Endothelial cell of umbilical vein (primary cell): Measurements from ENCODE around the gene BPHL. TPM values are rescaled to one million over a fixed set of nuclear protein-coding genes. Genes with fewer than 3 reads are reported as not detected.

Experiments
- BruUV-seq: library from RNA; stranded (reverse); fragments of 400-500 nt; replicated peaks from 2 replicates; lab custom pipeline; 2021; lab: Mats Ljungman, UMichigan
- CTCF ChIA-PET: fragments of 300-600, 350-600 bp; sonication (Branson Sonifier 250); formaldehyde crosslinking; loops from one replicate; lab custom pipeline; 2021; ENCODE audit warnings: antibody characterized with exemption, inconsistent platforms; lab: Charles Lee
- POLR2A ChIA-PET: fragments of 300-600, 350-600 bp; sonication (Branson Sonifier 250); formaldehyde crosslinking; loops from one replicate; lab custom pipeline; 2021; ENCODE audit warnings: antibody characterized with exemption, inconsistent platforms; lab: Charles Lee
- DNase-seq: peaks from one replicate; pipeline ENCODE4 v3.0.0-alpha.2; 2011; ENCODE audit warnings: low read depth, low spot score
- FAIRE-seq: peaks from 2 replicates; lab custom pipeline; 2011; peaks lifted over from hg19 to GRCh38; lab: Jason Lieb, UNC
- H2AFZ ChIP-seq: 2 replicates; pipeline ENCODE4 v1.6.0; 2012; ENCODE audit warnings: low read depth, low read length, control low read depth, inconsistent platforms
- H3K27ac ChIP-seq: 2 replicates; pipeline ENCODE4 v1.5.1; 2011; ENCODE audit warnings: low read depth, mild to moderate bottlenecking, control low read depth, low read length, moderate library complexity; ENCODE audit not compliant: insufficient read depth
- H3K27me3 ChIP-seq, 2 experiments: 2 replicates each; pipeline versions ENCODE4 v1.6.0 to v1.6.1; 2011; ENCODE audit warnings: low read length in 2 of 2, mixed read lengths in 1 of 2; ENCODE audit not compliant: control insufficient read depth in 2 of 2, insufficient read depth in 2 of 2
- H3K36me3 ChIP-seq, 2 experiments: 2 replicates in 1 of 2; 3 replicates in 1 of 2; pipeline ENCODE4 v1.5.1; 2011; ENCODE audit warnings: low read length in 2 of 2, mild to moderate bottlenecking in 1 of 2, moderate library complexity in 1 of 2; ENCODE audit not compliant: control insufficient read depth in 2 of 2, insufficient read depth in 2 of 2; ENCODE audit errors: extremely low read depth in 1 of 2
- H3K4me1 ChIP-seq: 3 replicates; pipeline ENCODE4 v1.5.1; 2011; ENCODE audit warnings: mild to moderate bottlenecking, low read length; ENCODE audit not compliant: control insufficient read depth, insufficient read depth; ENCODE audit errors: extremely low read depth
- H3K4me2 ChIP-seq: 2 replicates; pipeline ENCODE4 v1.6.1; 2011; ENCODE audit warnings: low read length, control low read depth, mixed read lengths; ENCODE audit not compliant: insufficient read depth
- H3K4me3 ChIP-seq, 3 experiments: fragments of 200-600 bp in 1 of 3; sonication (generic), shearing (Covaris generic) in 1 of 3; replicated peaks in 1 of 3; 2 replicates each; pipeline ENCODE4 v1.5.1; 2011 to 2016; ENCODE audit warnings: control low read depth in 3 of 3, low read length in 3 of 3, mild to moderate bottlenecking in 2 of 3, inconsistent platforms in 1 of 3, low read depth in 1 of 3, moderate library complexity in 1 of 3; ENCODE audit not compliant: insufficient read depth in 1 of 3
- H3K79me2 ChIP-seq: 2 replicates; pipeline ENCODE4 v1.6.0; 2012; ENCODE audit warnings: low read length, inconsistent platforms; ENCODE audit not compliant: control insufficient read depth, insufficient read depth
- H3K9ac ChIP-seq: replicated peaks from 2 replicates; pipeline ENCODE3; 2011; ENCODE audit warnings: low read length, control low read depth; ENCODE audit not compliant: insufficient read depth; ENCODE audit errors: extremely low read depth
- H3K9me1 ChIP-seq: replicated peaks from 3 replicates; pipeline ENCODE4 v1.6.0; 2011; ENCODE audit warnings: mild to moderate bottlenecking, low read length; ENCODE audit not compliant: control insufficient read depth, insufficient read depth; ENCODE audit errors: extremely low read depth
- H3K9me3 ChIP-seq: replicated peaks from 2 replicates; pipeline ENCODE4 v1.5.1; 2012; ENCODE audit warnings: low read length, inconsistent platforms; ENCODE audit not compliant: control insufficient read depth, insufficient read depth
- H4K20me1 ChIP-seq: replicated peaks from 2 replicates; pipeline ENCODE3; 2011; ENCODE audit warnings: mild to moderate bottlenecking, low read length; ENCODE audit not compliant: control insufficient read depth, insufficient read depth; ENCODE audit errors: extremely low read depth
- CTCF ChIP-seq, 2 donors: IDR thresholded peaks; 1 replicate in 1 of 2; 2 replicates in 1 of 2; pipeline ENCODE4 v1.5.1; 2011; ENCODE audit warnings: low read length in 2 of 2, mild to moderate bottlenecking in 2 of 2, moderate library complexity in 2 of 2, control low read depth in 1 of 2, inconsistent platforms in 1 of 2, low read depth in 1 of 2; ENCODE audit not compliant: insufficient read depth in 1 of 2; ENCODE audit errors: extremely low read depth in 1 of 2
- FOS ChIP-seq: IDR thresholded peaks from 2 replicates; pipeline ENCODE4 v1.6.1; 2011; ENCODE audit warnings: mild to moderate bottlenecking, low read length, moderate library complexity, borderline replicate concordance; ENCODE audit not compliant: insufficient read depth
- GATA2 ChIP-seq: IDR thresholded peaks from 2 replicates; pipeline ENCODE4 v1.7.0; 2011; ENCODE audit warnings: low read depth, mild to moderate bottlenecking, moderate library complexity, mixed read lengths, low read length; ENCODE audit not compliant: insufficient read length, insufficient read depth
- JUN ChIP-seq: IDR thresholded peaks from 2 replicates; pipeline ENCODE4 v1.6.1; 2011; ENCODE audit warnings: borderline replicate concordance, low read depth; ENCODE audit not compliant: insufficient read length, insufficient read depth
- MAX ChIP-seq: IDR thresholded peaks from 2 replicates; pipeline ENCODE4 v1.6.1; 2011; ENCODE audit not compliant: insufficient read depth, insufficient read length
- POLR2A ChIP-seq: IDR thresholded peaks from 2 replicates; pipeline ENCODE4 v1.6.1; 2012; ENCODE audit warnings: low read depth, mild to moderate bottlenecking, control low read depth, low read length
- dilution Hi-C: fragments of 300-500 bp; cut with MboI; formaldehyde crosslinking; loops from one replicate; pipeline ENCODE4 v1.15.0; 2019; ENCODE audit warnings: low sequenced_read_pairs; ENCODE audit not compliant: extremely low pct_ligation_motif_present
- intact Hi-C: fragments of 100-400 bp; cut with micrococcal nuclease; formaldehyde crosslinking; loops from one replicate; pipeline ENCODE4 v1.10.0; 2022
- polyA plus RNA-seq, 4 experiments: library from polyadenylated mRNA; depleted of rRNA in 3 of 4; stranded (reverse) in 3 of 4; unstranded in 1 of 4; fragments of >200 nt; gene quantifications; 2 replicates each; pipeline versions ENCODE4 v1.2.1 to v1.2.3, GENCODE V29; 2011 to 2012; ENCODE audit warnings: missing spikeins in 1 of 4
- total RNA-seq: library from RNA; stranded (reverse); gene quantifications from 2 replicates; pipeline ENCODE4 v1.2.3, GENCODE V29; 2021

Gene BPHL
- total and polyA plus RNA-seq, 2 donors (not counting 3 experiments of a cell fraction or from before 2014, with no cell fraction given), result 12.3 to 14.8 TPM

- Histone ChIP-seq H3K36me3 (peaks cover 0 to 3% of the 10 kb centered on the region in 2 experiments), H3K27ac (peak overlapping the region; percentile 72), H3K9ac (no peak overlapping the region), H3K9me3 (no peaks in the 10 kb centered on the region), H4K20me1 (no peaks in the 10 kb centered on the region), H2AFZ (no peak overlapping the region), H3K27me3 (no peaks in the 10 kb centered on the region), H3K79me2 (no peaks in the 10 kb centered on the region), H3K4me3 (no peak overlapping the region), H3K4me2 (no peak overlapping the region), H3K9me1 (no peaks in the 10 kb centered on the region), H3K4me1 (peaks cover 13% of the 10 kb centered on the region)
- ChIA-PET CTCF (interaction anchor here (0.7 to 3.0 kb wide), 2 partner anchors 112 to 115 kb away, joined by 3 to 19 read pairs; no protein-coding TSS in a partner anchor), POLR2A (interaction anchor here (0.9 kb wide), 1 partner anchor 18 kb away, joined by 3 read pairs; the partner anchor contains the start of gene TUBB2A)
- dilution Hi-C loops (no loop called here), intact Hi-C loops (no loop called here)
- FAIRE-seq (peak; percentile 58), DNase-seq (no peak)
- TF ChIP-seq CTCF (IDR thresholded peaks at IDR 0.05; ENCODE audit: extremely low read depth in 1 of 2, insufficient read depth in 1 of 2, low read depth in 1 of 2, low read length in 2 of 2) (no peak), JUN (no peak), FOS (no peak), MAX (no peak), GATA2 (no peak), POLR2A (no peak)
- BruUV-seq, result no TSS peak
Observed at GRCh38 chr6:3139090-3139903, 20.8 kb downstream of the BPHL start.
